ENCODE data around the gene NINJ1. TPM values are rescaled to one million over a fixed set of nuclear protein-coding genes. Genes with fewer than 3 reads are reported as not detected.

NINJ1 gene
- total RNA-seq, 6 experiments from 2014 or later, result 35.6 to 103 (median 65.1) TPM

DNA sequence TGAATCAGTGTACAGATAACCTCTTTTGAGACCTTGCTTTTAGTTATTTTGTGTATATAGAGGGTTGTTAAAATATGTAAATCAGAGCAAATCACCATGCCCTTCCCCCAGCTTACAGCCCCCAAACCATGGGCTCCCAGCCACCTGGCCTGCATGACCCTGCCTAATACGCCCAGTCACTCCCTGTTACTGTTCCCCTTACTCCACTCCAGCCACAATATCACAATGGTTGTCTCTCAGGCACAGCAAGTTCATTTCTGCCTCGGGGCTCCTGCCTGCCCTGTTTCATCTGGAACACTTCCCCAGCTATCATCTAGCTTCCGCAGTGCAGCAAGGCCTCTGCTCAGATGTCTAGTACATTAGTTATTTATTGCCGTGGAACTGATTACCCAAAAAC lies 43.0 kb downstream of the NINJ1 start:
- H3K27me3 ChIP-seq, result no peaks in the 10 kb centered on the region
- no peak overlapping the region for H3K4me3 ChIP-seq
- WGBS (ENCODE audit: insufficient coverage, low coverage, low lambda C conversion rate, missing lambda C conversion rate), result 89% methylated on average over 4 of the region's 4 CpGs
- intact Hi-C loops (cut with DNase I), result loop anchor here in 1 of 2 donors (10.0 kb wide), 1 partner anchor 86 kb away; no protein-coding TSS in a partner anchor
- no peaks in the 10 kb centered on the region for H3K9me3 ChIP-seq
- peaks cover 0 to 9% (median 0%) of the 10 kb centered on the region in 4 donors for H3K4me1 ChIP-seq
- DNase-seq (peak in 2 of 3 donors; percentile 16 to 43), ATAC-seq (no peak)
- TF ChIP-seq POLR2A (IDR thresholded peaks at IDR 0.05) (no peak), CTCF (IDR thresholded peaks at IDR 0.05) (no peak)
- H3K27ac ChIP-seq, result no peak overlapping the region
- no peaks in the 10 kb centered on the region for H3K36me3 ChIP-seq

DNA sequence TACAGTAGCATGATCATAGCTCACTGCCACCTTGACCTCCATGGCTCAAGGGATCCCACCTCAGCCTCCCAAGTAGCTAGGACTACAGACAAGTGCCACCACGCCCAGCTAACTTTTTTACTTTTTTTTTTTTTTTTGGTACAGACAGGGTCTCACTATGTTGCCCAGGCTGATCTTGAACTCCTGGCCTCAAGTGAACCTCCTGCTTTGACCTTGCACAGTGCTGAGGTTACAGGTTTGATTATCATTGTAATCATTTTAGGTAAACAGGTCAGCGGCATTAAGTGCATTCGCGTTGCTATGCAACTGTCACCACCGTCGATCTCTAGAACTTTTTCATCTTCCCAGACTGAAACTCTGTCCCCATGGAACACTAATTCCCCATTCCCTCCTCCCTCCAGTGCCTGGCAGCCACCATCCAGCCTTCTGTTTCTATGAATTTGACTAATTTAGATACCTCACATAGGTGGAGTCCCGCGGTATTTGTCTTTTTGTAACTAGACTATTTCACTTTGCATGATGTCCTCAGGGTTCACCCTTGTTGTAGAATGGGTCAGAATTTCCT lies 43.9 kb downstream of the NINJ1 start:
- no peaks in the 10 kb centered on the region for H3K27me3 ChIP-seq
- no peaks in the 10 kb centered on the region for H3K9me3 ChIP-seq
- no peak for TF ChIP-seq POLR2A (IDR thresholded peaks at IDR 0.05)
- no peak for TF ChIP-seq CTCF (IDR thresholded peaks at IDR 0.05)
- no peaks in the 10 kb centered on the region for H3K36me3 ChIP-seq
- peaks cover 0 to 9% (median 0%) of the 10 kb centered on the region in 4 donors for H3K4me1 ChIP-seq
- H3K27ac ChIP-seq, result no peak overlapping the region
- 53% methylated on average over 6 of the region's 8 CpGs for WGBS (ENCODE audit: insufficient coverage, low coverage, low lambda C conversion rate, missing lambda C conversion rate)
- H3K4me3 ChIP-seq, result no peak overlapping the region
- intact Hi-C loops (cut with DNase I), result loop anchor here in 1 of 2 donors (10.0 kb wide), 1 partner anchor 85 kb away; no protein-coding TSS in a partner anchor
- ATAC-seq (no peak), DNase-seq (peak in 2 of 3 donors; percentile 3 to 9)

GRCh38 chr9:93089481-93089991 lies 44.5 kb downstream of the NINJ1 start:
- Histone ChIP-seq H3K4me1 (peaks cover 0 to 7% (median 0%) of the 10 kb centered on the region in 4 donors), H3K9me3 (no peaks in the 10 kb centered on the region), H3K4me3 (no peak overlapping the region), H3K36me3 (peaks cover 0 to 3% (median 0%) of the 10 kb centered on the region in 4 donors), H3K27ac (no peak overlapping the region), H3K27me3 (no peaks in the 10 kb centered on the region)
- intact Hi-C loops (cut with DNase I), result no loop called here
- DNase-seq, result peak in 2 of 3 donors; percentile 23 to 40
- ATAC-seq, result no peak
- TF ChIP-seq POLR2A (IDR thresholded peaks at IDR 0.05) (no peak), CTCF (IDR thresholded peaks at IDR 0.05) (no peak)
- WGBS (ENCODE audit: insufficient coverage, low coverage, low lambda C conversion rate, missing lambda C conversion rate), result 100% methylated on average over 7 of the region's 12 CpGs

GRCh38 chr9:93089024-93089423 lies 45.0 kb downstream of the NINJ1 start:
- no peak for ATAC-seq
- no peak overlapping the region for H3K4me3 ChIP-seq
- peaks cover 0 to 2% (median 0%) of the 10 kb centered on the region in 4 donors for H3K4me1 ChIP-seq

More at GRCh38 chr9:93089024-93089423, 45.0 kb downstream of the NINJ1 start:
- Histone ChIP-seq H3K36me3 (peaks cover 0 to 4% (median 0%) of the 10 kb centered on the region in 4 donors), H3K9me3 (no peaks in the 10 kb centered on the region), H3K27ac (no peak overlapping the region), H3K27me3 (no peaks in the 10 kb centered on the region)
- DNase-seq, result peak in 1 of 3 donors; percentile 26
- no peak for TF ChIP-seq CTCF (IDR thresholded peaks at IDR 0.05)
- TF ChIP-seq POLR2A (IDR thresholded peaks at IDR 0.05), result no peak
- intact Hi-C loops (cut with DNase I), result no loop called here
- 88% methylated on average over 5 of the region's 5 CpGs for WGBS (ENCODE audit: insufficient coverage, low coverage, low lambda C conversion rate, missing lambda C conversion rate)
